Ishikawa (cell line): ENCODE results near the gene ZFAND2B.

Source experiments
- CEBPB ChIP-seq: IDR thresholded peaks from 2 replicates; pipeline ENCODE4 v1.6.1; 2012
- CREB1 ChIP-seq: IDR thresholded peaks from 2 replicates; pipeline ENCODE4 v1.6.1; 2012; ENCODE audit warnings: low read depth
- EGR1 ChIP-seq: IDR thresholded peaks from 2 replicates; pipeline ENCODE4 v1.6.1; 2012
- EP300 ChIP-seq: IDR thresholded peaks from 2 replicates; pipeline ENCODE4 v1.6.1; 2012; ENCODE audit warnings: borderline replicate concordance
- RAD21 ChIP-seq: IDR thresholded peaks from 2 replicates; pipeline ENCODE4 v1.6.1; 2012; ENCODE audit warnings: low read depth
- REST ChIP-seq: IDR thresholded peaks from 2 replicates; pipeline ENCODE4 v1.6.1; 2012; ENCODE audit warnings: low read depth, mild to moderate bottlenecking
- TAF1 ChIP-seq: IDR thresholded peaks from 2 replicates; pipeline ENCODE4 v1.6.1; 2012; ENCODE audit warnings: low read depth, mild to moderate bottlenecking
- TCF12 ChIP-seq: IDR thresholded peaks from 2 replicates; pipeline ENCODE4 v1.6.1; 2012; ENCODE audit warnings: low read depth
- YY1 ChIP-seq: IDR thresholded peaks from 2 replicates; pipeline ENCODE4 v1.6.1; 2012; ENCODE audit warnings: low read depth

GRCh38 chr2:219207134-219207883 is 727 bp downstream of the ZFAND2B start:
- TF ChIP-seq CREB1 (no peak), REST (no peak), YY1 (no peak), EGR1 (no peak), CEBPB (no peak), RAD21 (no peak), TCF12 (no peak), EP300 (no peak), TAF1 (no peak)
